NCI-H526 (cell line): ENCODE data around the gene EPB41L5.

ENCODE experiments used
- DNase-seq, 2 experiments: peaks; one replicate each; lab custom pipeline; 2025; lab: John Stamatoyannopoulos, UW

The EPB41L5 gene

DNA sequence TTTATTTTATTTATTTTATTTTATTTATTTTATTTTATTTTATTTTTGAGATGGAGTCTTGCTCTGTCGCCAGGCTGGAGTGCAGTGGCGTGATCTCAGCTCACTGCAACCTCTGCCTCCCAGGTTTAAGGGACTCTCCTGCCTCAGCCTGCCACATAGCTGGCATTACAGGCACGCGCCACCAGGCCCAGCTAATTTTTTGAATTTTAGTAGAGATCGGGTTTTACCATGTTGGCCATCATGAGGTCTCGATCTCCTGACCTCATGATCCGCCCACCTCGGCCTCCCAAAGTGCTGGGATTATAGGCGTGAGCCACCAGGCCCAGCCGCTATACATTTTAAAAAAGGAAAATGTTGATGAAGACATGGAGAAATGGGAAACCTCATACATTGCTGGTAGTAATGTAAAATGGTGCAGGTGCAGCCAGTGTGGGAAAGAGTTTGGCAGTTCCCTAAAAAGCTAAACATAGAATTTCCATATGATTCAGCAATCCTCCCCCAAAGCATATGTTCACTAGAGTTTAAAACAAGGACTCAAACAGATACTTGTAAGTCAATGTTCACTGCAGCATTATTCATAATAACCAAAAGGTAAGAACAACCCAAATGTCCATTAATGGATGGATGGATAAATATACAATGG lies 187.1 kb downstream of the EPB41L5 start:
- DNase-seq = peak in 1 of 2 experiments; percentile 9

DNA sequence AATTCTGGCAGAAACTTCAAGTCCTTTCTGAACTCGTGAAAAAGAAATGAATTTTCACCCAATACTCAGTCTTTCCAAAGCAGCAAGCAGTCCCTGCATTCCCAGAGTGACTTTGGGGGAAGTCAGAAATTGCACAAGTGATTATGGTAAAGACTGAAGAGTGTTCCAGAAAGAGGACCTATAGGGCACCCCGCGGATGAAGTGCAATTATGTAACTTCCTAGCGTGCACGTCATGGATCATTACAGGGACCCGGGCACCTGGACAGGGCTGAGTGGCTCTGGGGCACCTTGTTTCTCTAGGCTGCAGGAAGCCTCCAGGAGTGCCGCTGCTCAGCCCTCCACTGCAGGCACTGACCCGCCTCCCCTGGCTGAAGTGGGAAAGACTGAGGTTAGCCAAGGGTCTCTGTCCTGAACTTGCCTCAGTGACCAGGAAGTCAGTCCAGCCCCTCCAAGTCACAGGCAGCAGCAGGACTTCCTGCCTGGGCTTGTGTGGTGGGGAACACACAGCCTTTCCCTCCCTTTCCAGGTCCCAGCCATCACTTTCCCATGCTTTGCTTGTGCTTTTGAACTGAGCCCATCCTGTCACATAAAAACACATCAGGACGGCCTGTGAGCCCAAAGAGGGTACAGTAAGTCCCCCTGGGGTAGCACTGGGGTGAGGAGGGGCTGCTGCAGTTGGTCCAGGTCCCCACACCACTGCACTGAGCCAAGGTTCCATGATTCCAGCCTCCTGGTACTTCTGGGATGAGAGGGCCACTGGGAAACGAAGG lies 190.6 kb downstream of the EPB41L5 start:
- DNase-seq = no peak

DNA sequence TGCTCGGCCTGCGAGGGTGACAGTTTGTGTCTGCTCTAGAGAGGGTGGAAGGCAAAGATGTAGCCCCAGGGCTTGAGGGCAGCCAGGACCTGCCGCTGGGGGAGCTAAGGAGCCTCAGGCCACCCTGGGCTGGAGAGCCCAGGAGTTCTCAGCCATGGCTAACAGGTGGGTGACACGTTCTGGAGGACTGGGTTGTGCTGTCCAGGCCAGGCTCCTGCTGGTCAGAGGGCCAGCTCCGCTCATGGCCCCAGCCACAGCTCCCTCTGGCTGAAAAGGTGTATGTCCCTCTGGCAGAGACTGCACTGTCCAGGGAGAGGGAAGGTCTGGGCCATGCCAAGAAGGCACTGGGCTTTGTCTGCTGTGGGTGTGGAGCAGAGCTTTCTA lies 191.1 kb downstream of the EPB41L5 start:
- peak in 1 of 2 experiments; percentile 20 for DNase-seq

DNA sequence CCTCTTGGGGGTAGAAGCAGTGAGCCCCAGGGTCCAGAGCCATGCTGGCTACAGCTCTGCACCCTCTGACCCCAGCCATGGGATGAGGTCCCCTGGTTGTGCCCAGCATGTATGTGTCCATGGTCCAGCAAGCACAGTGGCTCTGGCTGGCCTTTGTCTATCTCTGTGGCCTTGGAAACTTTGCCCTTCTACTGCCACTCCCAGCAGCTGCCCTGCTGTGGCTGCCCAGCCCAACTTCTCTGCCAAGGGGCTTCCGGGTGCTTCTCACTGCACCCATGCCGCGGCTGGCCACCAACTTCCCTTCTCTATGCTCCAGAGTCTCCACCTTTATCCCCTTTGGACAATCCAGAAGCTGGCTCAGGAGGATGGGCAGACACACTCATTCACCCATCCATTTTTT lies 191.5 kb downstream of the EPB41L5 start:
- DNase-seq = no peak

DNA sequence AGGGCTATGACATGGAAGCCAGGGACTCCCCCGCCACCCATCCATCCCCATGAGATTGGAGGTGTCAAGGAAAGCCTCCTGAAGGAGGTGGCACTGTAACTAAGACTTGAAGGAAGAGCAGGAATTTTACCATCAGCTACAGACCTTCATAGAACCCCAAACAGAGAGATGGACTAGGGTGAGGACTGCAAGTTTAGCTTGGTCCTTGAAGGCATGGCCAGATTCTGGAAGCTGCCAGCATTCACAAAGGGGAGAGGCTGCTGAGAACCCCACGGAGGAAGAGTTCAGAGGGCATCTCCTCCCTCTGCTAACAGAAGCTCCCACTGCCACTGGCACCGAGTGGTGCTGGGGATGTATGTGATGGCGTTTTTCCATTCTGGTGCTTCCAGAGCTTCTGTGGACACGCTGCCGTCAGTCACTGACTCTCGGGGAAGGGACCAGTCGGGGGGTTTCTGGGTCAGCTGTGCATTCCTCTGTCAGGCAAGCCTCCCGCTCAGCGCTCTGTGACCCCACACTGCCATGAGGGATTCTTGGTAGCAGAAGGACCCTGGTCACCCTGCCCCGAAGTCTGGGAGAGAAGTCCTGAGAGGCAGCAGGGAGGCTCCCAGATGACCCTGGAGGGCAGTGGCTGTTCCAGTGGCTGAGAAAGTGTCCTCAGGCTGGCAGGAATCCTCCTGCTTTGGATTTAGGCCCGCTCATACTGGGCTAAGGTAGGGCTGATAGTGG lies 192.2 kb downstream of the EPB41L5 start:
- no peak for DNase-seq

DNA sequence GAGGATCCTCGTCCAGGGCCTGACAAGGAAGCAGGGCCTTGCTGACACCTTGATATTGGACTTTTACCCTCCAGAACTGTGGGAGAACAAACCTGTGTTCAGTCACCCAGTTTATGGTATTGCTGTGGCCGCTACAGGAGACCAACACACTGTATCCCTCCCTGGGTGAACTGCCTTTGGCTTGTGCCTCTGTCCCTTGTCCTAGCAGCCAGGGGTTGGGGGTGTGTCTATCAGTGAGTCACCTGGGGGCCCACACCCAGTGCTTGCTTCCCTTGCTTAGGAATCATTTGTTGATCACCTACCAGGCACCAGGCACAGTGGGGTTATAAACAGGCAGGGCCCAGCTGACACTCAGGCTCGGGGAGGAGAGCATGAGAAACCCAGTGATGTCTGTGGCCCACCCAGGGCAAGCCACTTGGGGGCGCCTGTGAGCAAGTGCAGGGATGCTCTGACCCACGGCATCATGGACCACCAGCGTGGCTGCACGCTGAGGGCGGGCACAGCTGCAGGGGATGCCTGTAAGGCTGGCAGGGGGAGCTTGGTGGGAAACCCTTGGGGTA lies 193.2 kb downstream of the EPB41L5 start:
- DNase-seq = peak in 1 of 2 experiments; percentile 34

DNA sequence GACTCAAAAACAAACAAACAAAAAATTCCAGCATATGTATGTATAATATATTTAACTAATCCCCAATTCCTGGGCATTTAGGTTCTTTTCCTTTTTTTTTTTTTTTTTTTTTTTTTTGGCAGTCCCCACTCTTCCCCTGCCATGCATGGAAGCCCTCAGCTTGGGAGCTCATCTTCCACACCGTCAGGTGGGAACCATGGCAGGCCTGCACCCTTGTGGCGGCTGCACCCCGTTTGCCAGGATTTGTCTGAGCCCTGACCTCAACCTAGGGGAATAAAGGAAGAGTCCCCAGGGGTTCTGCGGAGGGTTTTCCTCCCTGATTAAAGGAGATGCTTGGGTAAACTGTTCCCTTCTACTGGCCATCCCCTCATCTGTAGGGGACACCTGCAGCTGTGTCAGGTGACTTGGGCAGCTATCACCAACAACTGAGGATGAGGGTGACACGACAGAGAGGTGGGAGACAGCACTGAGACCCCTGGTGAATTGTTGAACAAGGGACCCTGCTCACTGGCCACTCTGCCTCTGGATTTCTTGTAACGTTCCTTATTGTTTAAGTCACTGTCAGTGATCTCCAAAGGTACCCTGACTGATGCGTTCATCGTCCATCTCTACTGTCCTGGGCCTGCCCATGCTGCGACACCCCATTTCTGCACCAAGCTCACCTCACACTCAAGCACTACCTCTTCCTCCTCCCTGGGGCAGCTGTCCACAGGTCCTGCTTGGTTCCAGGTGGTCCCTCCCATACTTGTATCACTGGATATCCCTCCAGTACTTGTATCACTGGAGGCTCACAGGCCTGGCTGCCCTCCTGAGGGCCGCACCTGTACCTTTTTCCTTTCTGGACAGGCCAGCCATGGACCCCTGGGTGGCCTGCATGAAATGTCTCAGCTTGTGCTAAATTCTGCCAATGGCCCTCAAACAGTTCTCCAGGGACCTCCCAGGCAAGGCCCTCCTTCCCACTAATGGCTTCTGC lies 195.8 kb downstream of the EPB41L5 start:
- no peak for DNase-seq

DNA sequence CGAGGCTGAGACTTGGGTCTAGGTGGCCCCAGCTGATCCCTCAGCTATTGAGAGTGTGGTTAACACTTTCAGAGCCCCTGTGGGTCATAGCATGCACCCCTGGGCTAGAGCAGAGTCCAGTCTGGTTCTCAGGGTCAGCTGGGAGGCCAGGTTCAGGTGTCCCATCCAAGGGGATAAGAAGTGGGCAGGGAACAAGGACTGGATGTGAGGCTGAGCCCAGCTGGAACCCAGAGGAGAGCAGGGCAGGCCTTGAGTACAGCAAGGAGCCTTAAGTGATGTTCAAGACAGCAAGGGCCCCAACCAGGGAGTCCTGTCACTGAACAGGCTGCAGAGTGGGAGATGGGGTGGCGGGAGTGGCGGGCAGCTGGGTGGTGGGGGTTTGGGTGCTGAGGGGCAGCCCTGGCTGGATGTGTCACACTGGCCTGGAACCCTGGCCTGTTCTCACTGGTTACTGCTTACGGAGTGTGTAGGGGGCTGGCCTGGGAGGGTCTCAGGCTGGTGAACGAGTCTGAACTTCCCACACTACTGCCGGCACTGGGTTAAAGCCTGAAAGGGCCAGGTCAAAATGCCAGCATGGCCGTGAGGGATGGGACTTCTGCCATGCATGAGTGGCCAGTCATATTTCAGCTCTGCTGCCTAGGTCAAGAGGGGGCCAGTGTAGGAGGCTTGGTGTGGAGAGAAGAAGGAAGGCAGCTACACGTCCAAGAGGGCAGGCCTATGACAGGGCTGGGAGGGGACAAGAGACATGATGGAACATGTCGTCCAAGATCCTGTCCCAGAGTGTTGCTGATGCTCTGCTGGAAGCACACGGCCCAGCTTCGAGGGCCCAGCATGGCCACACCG lies 196.8 kb downstream of the EPB41L5 start:
- DNase-seq = no peak

DNA sequence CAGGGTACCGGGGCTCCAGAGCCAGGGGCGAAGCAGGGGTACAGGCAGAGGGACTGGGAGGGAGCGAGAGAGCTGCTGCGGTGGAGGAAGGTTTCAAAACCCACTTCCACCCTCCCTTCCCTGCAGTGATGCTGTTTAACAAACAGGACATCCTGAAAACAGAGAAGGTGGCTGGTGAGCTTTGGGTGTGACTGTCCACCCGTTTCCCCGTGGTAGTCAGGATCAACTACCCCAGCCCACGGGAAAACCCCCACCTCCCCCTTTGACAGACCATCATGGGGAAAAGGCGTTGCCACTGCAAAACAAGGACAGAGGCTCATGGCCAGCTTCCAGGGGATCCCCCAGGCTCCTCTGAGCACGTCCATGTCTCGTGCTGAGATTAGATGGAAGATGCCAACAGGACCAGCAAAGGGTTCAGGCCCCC lies 197.4 kb downstream of the EPB41L5 start:
- no peak for DNase-seq

DNA sequence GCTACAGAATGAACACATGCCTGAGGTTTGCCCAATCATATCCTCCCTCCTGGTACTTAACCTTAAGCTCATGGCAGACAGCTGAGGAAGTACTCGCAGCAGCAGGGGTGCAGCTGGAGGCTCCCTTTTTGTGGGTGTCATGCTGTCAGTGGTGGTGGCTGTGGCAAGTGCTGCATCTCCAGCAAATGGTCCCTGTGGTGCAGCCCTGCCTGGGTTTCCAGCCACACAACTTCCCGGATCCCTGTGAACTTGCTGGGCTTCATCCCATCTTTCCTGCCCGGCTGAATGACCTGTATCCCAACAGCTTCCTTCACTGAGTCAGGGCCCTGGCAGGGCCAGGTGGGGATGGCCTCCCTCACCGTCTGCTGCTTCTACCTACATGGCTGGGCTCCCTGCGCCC lies 205.3 kb downstream of the EPB41L5 start:
- DNase-seq = no peak

DNA sequence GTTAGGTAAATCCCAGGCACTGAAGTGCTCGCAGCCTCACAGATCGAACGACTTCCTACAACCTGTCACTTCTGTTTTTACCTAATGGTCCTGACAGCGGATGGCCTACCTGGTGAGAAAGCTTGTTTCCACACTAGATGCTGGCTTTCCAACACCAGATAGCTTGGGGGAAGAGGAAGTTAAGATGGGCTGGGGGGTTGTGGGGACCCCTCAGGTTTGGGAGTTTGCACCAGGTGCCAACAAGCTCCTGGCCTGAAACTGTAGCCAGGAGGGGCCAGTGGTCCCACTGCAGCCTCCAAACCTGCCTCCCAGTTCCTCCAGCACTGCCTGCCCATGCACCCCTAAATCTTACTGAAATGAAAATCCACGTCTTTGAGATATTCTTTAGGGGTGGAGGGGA lies 206.4 kb downstream of the EPB41L5 start:
- DNase-seq = no peak

DNA sequence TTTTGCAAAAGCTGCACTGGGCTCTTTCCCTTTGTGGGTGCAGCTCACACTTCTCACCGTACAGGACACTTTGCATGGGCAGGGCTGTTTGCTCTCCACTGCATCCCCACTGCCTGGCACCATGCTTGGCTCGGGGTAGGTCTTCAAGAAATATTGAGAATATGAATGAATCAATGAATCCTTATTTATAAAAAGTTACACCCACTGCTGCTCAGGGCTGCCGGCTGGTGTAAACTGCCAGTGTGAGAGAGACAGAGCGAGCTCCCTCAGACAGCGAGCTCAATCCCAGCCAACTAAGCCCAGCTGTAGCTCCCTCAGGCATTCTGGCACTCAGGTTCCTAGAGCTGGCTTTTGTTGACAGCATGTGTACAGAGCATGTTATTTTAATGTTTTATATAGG lies 206.9 kb downstream of the EPB41L5 start:
- DNase-seq = no peak

DNA sequence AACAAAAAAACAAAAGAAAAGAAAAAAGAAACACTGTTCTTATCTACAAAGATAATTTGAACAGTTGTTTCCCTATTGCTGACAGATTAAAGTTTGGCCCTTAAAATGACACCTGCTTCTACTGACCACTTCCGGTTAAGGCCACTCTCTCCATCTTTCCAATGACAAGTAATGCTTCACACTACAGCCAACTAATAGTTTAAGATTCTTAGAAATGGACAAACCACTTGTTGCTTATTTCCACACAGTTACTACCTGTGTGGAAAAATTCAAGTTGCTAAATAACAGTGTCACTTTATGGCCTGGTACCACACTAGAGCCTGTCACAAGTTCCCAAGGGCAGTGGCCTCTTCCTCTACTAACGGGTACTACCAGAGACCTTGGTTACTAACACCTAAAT lies 207.9 kb downstream of the EPB41L5 start:
- DNase-seq = no peak

DNA sequence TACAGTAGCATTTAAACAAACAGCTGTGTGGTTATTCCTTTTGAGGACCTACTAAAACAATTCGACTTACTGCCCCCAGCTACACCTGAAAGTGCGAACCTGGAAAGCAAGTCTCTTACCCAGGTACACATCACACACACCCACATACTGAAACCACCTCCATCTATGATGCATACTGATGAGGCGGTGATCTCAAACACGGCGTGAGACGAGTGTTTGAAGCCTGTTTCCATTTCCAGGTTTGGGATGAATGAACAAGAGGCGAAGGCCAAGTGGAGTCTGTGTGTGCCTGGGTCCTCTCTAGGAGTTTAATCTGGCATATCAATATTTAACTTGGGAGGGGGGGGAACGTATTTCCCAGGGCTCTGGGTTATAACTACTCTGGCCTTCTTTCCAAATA lies 208.7 kb downstream of the EPB41L5 start:
- no peak for DNase-seq

DNA sequence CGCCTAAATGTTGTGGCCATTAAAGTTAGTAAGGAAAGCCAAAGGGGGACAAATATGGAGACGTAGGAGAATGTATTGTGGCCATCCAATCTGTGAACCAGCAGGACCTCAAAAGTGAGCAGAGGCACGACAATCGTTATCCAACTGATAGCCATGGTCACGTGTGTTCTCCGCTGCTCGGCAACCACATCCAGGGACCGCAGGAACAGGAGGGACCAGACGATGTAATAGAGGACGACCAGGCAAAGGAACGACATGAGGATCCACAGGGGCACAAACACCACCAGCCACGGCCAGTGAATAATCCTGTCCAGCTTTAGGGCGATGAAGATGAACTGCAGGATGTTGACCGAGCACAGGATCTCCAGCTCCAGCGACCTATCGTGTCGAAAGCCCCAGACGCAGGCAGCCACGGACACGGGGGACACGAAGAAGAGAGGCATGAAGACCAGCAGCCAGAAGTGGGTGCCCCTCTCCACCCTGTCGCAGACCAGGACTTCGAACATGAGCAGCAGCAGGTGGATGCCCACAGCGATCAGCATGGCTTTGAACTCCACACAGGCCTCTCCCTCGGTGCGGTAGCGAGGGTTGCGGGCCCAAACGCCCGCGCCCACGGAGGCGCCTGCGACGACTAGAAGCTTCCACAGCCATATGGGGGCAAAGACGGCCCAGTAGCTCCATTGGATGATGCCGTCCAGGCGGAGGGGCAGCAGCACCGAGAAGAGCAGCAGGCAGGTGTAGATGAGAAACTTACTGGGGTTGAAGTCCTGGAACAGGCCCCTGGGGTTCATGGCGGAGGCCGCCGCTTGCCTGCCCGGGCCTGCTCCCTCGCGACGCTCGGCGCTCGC lies 209.5 kb downstream of the EPB41L5 start:
- peak in 1 of 2 experiments; percentile 50 for DNase-seq

DNA sequence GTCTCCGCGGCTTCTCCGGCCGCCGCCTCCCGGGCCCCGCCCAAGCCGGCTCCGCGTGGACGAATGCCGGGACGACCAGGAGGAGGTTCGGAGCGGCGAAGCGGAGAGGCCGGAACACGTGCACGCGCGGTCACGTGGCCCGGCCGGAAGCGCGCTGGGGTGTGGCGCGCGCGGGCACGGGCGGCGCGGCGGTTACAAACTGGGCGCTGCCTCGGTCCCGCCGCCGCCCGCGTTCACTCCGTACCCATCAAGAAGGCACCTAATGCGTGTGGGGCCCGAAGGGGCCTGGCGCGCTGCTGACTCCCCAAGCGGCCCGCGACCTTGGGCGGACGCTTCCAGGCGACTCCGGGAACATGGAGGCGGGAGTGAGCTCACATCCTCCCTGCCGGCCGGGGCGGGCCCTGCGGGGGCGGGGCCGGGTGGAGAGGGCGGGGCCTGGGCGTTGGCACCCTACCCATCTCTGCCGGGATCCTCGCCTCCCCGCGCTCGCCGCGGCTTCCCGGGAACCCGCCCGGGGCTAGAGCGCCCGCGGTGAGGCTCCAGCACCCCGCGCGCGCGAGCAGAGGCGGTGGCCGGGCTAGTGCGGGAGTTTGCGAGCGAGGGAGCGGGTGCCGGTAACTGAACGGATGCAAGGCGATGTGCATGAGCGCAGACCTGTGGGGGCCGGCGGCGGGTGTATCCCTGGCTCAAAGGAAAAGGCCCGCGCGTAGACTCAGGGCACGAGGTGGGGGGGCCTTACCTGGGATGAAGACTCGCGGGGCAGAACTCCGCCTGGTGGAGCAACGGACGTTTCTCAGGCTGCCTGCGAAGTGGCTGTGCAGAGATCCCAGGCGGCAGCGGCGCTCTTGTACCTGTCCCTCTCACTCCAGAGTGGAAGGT lies 210.4 kb downstream of the EPB41L5 start, which contains the start of gene TMEM185B:
Gene TMEM185B, minus strand, starts transcription at position 367 of the 879 bp plus-strand sequence. CDS start 424 bp downstream, outside the sequence.
- DNase-seq = peak; percentile 76 to 95

DNA sequence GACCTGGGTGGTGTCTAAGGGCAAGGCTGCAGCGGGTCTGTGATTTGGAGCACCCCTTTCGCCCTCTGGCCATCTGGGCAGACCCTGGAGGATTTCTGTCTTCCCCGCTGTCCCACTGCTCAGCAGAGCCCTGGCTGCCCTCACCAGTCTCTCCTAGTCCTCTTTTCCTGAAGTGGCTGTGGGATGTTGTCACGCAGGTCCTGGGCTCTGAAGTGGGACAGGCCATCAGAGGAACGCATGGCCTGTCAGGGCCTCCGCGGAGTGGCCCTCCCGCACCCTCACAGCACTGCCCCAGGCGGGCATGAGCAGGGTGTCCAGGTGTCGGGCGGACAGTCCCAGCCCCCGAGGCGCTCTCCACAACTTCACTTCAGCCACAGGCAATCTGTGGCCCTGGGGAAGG lies 211.4 kb downstream of the EPB41L5 start:
- peak in 1 of 2 experiments; percentile 26 for DNase-seq
